Fibroblast of lung (primary cell): ENCODE measurements around the gene MAGEH1.

Experiments used
- EZH2 ChIP-seq: IDR thresholded peaks from 2 replicates; pipeline ENCODE4 v1.5.1; 2012; ENCODE audit warnings: low read length, control low read depth, mild to moderate bottlenecking; ENCODE audit errors: missing control alignments
- TF ChIP-seq, protein P1 (sequence below), 2 donors: IDR thresholded peaks in 1 of 2; conservative IDR thresholded peaks in 1 of 2; 1 replicate in 1 of 2; 2 replicates in 1 of 2; pipeline ENCODE4 v1.5.1; 2011 to 2012; ENCODE audit warnings: low read length in 2 of 2, control low read depth in 1 of 2, inconsistent platforms in 1 of 2, low read depth in 1 of 2, mild to moderate bottlenecking in 1 of 2

- TF ChIP-seq, protein P1, sequence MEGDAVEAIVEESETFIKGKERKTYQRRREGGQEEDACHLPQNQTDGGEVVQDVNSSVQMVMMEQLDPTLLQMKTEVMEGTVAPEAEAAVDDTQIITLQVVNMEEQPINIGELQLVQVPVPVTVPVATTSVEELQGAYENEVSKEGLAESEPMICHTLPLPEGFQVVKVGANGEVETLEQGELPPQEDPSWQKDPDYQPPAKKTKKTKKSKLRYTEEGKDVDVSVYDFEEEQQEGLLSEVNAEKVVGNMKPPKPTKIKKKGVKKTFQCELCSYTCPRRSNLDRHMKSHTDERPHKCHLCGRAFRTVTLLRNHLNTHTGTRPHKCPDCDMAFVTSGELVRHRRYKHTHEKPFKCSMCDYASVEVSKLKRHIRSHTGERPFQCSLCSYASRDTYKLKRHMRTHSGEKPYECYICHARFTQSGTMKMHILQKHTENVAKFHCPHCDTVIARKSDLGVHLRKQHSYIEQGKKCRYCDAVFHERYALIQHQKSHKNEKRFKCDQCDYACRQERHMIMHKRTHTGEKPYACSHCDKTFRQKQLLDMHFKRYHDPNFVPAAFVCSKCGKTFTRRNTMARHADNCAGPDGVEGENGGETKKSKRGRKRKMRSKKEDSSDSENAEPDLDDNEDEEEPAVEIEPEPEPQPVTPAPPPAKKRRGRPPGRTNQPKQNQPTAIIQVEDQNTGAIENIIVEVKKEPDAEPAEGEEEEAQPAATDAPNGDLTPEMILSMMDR (conservative IDR thresholded peaks at IDR 0.05 in 1 of 2, IDR thresholded peaks at IDR 0.05 in 1 of 2; ENCODE audit: low read depth in 1 of 2, low read length in 2 of 2): no peak
- no peak for TF ChIP-seq EZH2
Observed at GRCh38 chrX:55451990-55452832, at the start of gene MAGEH1.
